ENCODE measurements around the gene DTYMK.

DTYMK gene

GRCh38 chr2:241678307-241678706 lies 8.3 kb downstream of the DTYMK start:
- TF ChIP-seq MYC (IDR thresholded peaks at IDR 0.05; ENCODE audit: low read depth, low read length) = no peak
- TF ChIP-seq, protein P1, sequence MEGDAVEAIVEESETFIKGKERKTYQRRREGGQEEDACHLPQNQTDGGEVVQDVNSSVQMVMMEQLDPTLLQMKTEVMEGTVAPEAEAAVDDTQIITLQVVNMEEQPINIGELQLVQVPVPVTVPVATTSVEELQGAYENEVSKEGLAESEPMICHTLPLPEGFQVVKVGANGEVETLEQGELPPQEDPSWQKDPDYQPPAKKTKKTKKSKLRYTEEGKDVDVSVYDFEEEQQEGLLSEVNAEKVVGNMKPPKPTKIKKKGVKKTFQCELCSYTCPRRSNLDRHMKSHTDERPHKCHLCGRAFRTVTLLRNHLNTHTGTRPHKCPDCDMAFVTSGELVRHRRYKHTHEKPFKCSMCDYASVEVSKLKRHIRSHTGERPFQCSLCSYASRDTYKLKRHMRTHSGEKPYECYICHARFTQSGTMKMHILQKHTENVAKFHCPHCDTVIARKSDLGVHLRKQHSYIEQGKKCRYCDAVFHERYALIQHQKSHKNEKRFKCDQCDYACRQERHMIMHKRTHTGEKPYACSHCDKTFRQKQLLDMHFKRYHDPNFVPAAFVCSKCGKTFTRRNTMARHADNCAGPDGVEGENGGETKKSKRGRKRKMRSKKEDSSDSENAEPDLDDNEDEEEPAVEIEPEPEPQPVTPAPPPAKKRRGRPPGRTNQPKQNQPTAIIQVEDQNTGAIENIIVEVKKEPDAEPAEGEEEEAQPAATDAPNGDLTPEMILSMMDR (IDR thresholded peaks at IDR 0.05; ENCODE audit: low read depth, low read length) = no peak
- DNase-seq (ENCODE audit: low read depth) = no peak
- H3K4me3 ChIP-seq (ENCODE audit: low read depth, low read length) = no peak overlapping the region

DNA sequence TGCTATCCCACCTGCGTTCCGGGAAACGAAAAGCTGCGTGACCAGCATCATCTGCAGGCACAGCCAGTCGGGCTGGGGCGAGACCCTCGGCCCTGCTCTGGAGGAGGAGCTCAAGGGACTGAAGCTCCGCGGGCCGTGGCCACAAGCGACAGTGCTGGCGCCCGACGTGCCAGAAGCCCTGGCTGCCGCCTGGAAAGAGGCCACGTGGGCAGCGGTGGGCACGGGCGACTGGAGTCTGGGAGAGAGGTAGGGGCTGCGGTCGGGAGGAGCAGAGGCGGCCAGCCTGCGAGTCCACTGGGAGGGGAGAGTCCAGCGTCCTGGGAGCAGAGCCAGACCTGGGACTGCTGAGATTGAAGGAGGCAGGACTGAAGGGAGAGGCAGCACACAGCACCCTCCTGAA lies 9.2 kb downstream of the DTYMK start:
- TF ChIP-seq MYC (IDR thresholded peaks at IDR 0.05; ENCODE audit: low read depth, low read length) = no peak
- no peak for TF ChIP-seq POLR2A (IDR thresholded peaks at IDR 0.05; ENCODE audit: extremely low read depth, insufficient read length)
- TF ChIP-seq, protein P1 (IDR thresholded peaks at IDR 0.05; ENCODE audit: low read depth, low read length) = no peak
- no peak for TF ChIP-seq MAX (IDR thresholded peaks at IDR 0.05; ENCODE audit: low read depth, low read length)
- H3K4me3 ChIP-seq (ENCODE audit: low read depth, low read length) = no peak overlapping the region
- no peak for DNase-seq (ENCODE audit: low read depth)

DNA sequence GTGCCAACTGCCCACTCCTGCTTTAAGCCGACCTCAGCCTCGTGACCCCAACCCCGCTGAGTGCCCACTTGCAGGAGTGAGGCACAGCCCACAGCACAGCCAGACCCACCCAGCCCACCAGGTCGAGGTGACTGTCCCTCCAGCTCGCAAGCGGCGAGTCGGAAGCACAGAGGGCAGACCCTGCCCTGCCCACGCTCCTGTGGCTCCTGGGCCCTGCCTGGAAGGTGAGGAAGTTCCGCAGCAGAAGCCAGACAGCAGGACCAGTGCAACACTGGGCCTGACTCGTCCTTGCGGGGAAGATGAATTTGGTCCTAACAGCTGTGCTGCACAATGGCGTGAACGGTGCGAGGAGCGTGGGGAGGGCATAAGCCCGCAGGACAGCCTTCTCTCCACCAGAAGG lies 9.9 kb downstream of the DTYMK start:
- TF ChIP-seq POLR2A (IDR thresholded peaks at IDR 0.05; ENCODE audit: extremely low read depth, insufficient read length) (peak; percentile 11), MYC (IDR thresholded peaks at IDR 0.05; ENCODE audit: low read depth, low read length) (no peak)
- no peak overlapping the region for H3K4me3 ChIP-seq (ENCODE audit: low read depth, low read length)
- no peak for DNase-seq (ENCODE audit: low read depth)

DNA sequence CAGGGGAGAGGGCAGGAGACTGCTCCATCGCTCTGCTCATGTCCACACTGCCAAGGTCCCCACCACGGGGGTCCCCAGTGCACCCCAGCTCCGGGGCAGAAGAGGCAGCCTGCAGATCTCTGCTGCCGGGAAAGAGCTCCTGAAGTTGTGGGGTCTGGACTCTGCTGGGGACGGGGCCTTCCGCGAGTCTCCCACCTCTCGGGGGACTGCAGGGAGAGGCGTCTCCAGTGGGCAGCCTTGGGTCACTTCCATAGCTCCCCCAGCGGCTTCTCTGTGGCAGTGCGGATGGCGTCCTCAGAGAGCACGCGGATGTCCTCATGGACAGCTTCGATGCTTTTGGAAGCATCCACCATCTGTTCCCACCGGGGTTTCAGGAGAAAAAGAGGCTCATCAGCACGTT lies 10.7 kb downstream of the DTYMK start:
- H3K4me3 ChIP-seq (ENCODE audit: low read depth, low read length) = no peak overlapping the region
- no peak for DNase-seq (ENCODE audit: low read depth)
- TF ChIP-seq, protein P1 (IDR thresholded peaks at IDR 0.05; ENCODE audit: low read depth, low read length) = no peak
- TF ChIP-seq MAX (IDR thresholded peaks at IDR 0.05; ENCODE audit: low read depth, low read length) (no peak), POLR2A (IDR thresholded peaks at IDR 0.05; ENCODE audit: extremely low read depth, insufficient read length) (no peak), MYC (IDR thresholded peaks at IDR 0.05; ENCODE audit: low read depth, low read length) (no peak)

DNA sequence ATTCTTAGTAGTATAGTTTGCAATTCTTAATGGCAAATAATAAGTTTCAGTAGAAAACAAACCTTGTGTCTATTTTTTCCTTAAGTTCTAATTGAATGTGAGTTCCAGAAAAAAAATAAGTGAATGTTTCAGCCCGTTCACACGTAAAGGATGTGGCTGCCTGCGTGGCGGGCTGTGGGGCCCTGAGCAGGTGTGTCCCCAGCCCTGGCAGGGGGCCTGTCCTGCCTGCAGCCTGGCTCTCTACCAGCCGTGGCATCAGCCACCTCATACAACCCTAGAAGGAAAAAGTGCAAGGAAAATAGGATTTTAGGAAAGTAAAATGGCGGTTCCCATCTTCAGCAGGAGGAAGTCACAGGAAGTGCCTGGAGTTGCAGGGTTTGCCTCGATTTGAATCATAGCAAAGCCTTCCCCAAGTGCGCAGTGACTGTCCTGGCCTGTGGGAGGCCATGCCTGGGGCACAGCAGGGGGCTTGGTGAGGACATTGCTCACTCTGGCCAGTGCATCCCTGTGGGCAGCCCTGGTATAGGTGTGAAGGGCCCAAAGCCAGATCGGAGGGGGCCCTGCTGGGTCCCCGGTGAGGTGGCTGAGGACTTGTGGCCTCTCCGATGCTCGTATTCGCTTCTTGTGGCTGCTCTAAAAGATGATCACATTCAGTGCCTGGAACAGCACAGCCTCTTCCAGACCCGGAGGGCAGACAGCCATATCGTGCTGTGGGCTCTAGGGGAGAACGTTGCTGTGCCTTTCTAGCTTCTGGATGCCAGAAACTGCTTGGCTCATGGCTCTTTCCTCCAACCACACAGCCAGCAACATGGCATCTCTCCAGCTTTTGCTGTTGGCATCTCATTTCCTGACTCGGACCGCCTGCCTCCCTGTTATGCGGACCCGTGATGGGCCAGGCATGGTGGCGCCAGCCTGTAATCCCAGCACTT lies 12.6 kb downstream of the DTYMK start:
- no peak overlapping the region for H3K4me3 ChIP-seq (ENCODE audit: low read depth, low read length)
- TF ChIP-seq, protein P1 (IDR thresholded peaks at IDR 0.05; ENCODE audit: low read depth, low read length) = peak; percentile 11
- TF ChIP-seq MAX (IDR thresholded peaks at IDR 0.05; ENCODE audit: low read depth, low read length) = no peak
- peak; percentile 46 for DNase-seq (ENCODE audit: low read depth)

DNA sequence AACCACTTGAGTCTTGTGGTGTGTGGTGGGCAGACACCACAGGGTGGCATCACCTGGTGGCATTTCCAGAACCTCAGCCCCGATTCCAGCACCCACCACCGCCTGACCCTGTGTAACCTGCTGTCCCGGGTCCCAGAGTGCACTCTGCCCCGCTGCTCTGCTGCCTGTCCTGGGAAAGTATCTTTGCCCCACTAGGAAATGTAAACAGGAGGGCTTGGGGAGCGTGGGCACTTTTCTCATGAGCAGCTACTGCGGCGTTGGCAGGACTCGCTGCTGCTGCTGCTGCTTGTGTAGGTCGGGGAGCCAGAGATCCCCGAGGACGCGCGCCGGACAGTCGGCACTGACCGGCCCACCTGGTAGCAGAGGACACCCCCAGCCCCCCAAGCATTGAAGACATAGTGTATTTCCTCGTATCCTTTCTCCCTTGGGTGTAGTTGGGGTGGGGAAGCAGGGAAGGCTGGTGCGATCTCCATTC lies 13.4 kb downstream of the DTYMK start:
- no peak for DNase-seq (ENCODE audit: low read depth)
- H3K4me3 ChIP-seq (ENCODE audit: low read depth, low read length) = no peak overlapping the region
- TF ChIP-seq MAX (IDR thresholded peaks at IDR 0.05; ENCODE audit: low read depth, low read length) = no peak
- no peak for TF ChIP-seq POLR2A (IDR thresholded peaks at IDR 0.05; ENCODE audit: extremely low read depth, insufficient read length)
- no peak for TF ChIP-seq MYC (IDR thresholded peaks at IDR 0.05; ENCODE audit: low read depth, low read length)
- TF ChIP-seq, protein P1 (IDR thresholded peaks at IDR 0.05; ENCODE audit: low read depth, low read length) = no peak

Data from NB4 (cell line).